ENCODE measurements around the gene MARCHF2. TPM values are rescaled to one million over a fixed set of nuclear protein-coding genes. Genes with fewer than 3 reads are reported as not detected.

The MARCHF2 gene
- total RNA-seq, 2 donors from 2014 or later, result 222 to 270 TPM

DNA sequence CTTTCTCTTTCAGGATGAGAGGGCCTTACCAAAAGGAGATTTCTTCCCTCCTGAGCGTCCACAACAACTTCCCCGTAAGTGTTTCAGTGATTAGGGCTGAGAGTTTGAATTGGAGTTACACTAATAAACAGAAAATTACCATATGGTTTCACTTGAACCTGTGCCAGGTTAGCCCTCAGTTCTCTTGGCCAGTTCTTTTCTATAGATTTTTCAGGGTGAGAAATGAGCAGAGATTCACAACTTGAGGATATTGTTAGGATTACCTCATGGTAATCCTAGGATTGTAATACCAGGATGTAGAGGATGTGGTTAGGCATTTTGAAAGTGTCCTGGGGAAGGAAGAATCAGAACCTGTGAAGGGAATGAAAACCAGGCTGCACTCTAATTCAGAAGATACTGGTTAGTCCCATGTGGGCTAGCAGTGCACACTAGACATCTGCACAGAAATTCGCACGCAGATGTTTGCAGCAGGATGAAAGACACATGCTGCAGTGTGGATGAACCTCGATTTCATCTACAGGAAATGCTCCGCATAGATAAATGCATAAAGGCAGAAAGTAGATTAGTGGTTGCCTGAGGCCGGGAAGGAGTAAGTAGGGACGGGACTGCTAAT is 55.8 kb downstream of the MARCHF2 start:
- H3K9me3 ChIP-seq, result no peaks in the 10 kb centered on the region
- H3K4me1 ChIP-seq, result peaks cover 0 to 7% of the 10 kb centered on the region in 2 donors
- TF ChIP-seq, protein P1, sequence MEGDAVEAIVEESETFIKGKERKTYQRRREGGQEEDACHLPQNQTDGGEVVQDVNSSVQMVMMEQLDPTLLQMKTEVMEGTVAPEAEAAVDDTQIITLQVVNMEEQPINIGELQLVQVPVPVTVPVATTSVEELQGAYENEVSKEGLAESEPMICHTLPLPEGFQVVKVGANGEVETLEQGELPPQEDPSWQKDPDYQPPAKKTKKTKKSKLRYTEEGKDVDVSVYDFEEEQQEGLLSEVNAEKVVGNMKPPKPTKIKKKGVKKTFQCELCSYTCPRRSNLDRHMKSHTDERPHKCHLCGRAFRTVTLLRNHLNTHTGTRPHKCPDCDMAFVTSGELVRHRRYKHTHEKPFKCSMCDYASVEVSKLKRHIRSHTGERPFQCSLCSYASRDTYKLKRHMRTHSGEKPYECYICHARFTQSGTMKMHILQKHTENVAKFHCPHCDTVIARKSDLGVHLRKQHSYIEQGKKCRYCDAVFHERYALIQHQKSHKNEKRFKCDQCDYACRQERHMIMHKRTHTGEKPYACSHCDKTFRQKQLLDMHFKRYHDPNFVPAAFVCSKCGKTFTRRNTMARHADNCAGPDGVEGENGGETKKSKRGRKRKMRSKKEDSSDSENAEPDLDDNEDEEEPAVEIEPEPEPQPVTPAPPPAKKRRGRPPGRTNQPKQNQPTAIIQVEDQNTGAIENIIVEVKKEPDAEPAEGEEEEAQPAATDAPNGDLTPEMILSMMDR (IDR thresholded peaks at IDR 0.05), result no peak
- no peaks in the 10 kb centered on the region for H3K27me3 ChIP-seq
- no peak for DNase-seq (ENCODE audit: low spot score)
- H3K4me3 ChIP-seq, result no peak overlapping the region
- no peak overlapping the region for H3K27ac ChIP-seq
- peaks cover 97% of the 10 kb centered on the region for H3K36me3 ChIP-seq

DNA sequence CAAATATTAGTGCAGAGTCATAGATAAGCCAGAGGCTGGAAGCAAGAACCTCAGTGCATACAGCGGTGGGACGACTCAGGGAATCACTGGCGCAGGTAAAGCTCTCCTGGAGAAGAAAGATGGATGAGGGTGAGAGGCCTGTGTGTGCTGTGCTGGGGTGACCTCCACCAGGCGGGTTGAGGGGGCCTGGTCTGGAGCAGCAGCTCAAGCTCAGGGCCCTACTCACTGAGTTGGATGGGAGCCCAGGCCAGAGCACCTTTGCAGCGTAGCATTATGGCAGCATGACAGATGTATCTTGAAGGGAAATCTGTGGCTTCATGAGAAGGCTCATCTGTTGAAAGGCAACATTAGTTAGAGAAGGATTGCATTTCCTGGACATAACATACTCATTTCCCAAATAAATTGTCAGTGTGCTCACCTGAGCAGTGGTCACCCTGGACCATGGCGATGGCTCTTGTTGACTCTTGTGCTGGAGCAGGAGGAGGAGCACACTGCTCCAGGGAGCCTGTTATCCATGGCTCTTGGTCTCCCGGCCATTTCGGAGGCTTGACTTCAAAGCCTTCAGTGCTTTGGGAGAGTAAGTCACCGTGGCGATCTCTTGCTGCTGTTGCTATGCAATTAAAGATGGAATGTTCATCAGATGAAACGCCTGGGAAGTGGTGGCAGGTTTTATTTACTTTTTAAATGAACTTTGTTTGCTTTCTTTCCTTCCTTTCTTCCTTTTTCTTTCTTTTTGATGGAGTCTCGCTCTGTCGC is 56.7 kb downstream of the MARCHF2 start:
- no peak overlapping the region for H3K27ac ChIP-seq
- DNase-seq (ENCODE audit: low spot score), result no peak

GRCh38 chr19:8473648-8474476 is 60.8 kb downstream of the MARCHF2 start:
- no peaks in the 10 kb centered on the region for H3K9me3 ChIP-seq
- no peak for DNase-seq (ENCODE audit: low spot score)
- no peak overlapping the region for H3K27ac ChIP-seq
- no peak overlapping the region for H3K4me3 ChIP-seq
- TF ChIP-seq, protein P1 (IDR thresholded peaks at IDR 0.05), result no peak
- no peaks in the 10 kb centered on the region for H3K27me3 ChIP-seq
- peaks cover 78% of the 10 kb centered on the region for H3K36me3 ChIP-seq
- H3K4me1 ChIP-seq, result peaks cover 0 to 30% of the 10 kb centered on the region in 2 donors

More for the DNA sequence above, 56.7 kb downstream of the MARCHF2 start:
- H3K4me3 ChIP-seq, result no peak overlapping the region
- TF ChIP-seq, protein P1 (IDR thresholded peaks at IDR 0.05), result no peak
- H3K9me3 ChIP-seq, result no peaks in the 10 kb centered on the region
- peaks cover 0 to 7% of the 10 kb centered on the region in 2 donors for H3K4me1 ChIP-seq
- H3K36me3 ChIP-seq, result peaks cover 97% of the 10 kb centered on the region
- no peaks in the 10 kb centered on the region for H3K27me3 ChIP-seq

DNA sequence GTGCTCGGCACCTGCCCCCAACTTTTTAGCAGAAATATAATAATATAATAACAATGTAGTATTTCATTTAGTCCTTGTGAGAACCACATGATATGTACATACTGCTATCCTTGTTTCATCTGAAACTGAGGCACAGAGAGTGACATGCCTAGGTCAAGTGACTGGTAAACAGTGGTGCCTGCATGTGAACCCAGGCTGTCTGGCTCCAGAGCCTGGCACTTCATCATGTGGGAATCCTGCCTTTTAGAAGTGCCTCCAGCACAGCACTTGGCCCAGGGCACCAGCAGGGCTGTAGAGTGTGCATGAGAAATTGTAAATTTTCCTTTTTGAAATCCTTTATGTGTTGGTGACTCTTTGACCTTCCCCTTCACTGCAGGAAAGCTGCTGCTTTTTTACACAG is 61.9 kb downstream of the MARCHF2 start:
- H3K36me3 ChIP-seq, result peaks cover 67% of the 10 kb centered on the region
- TF ChIP-seq, protein P1 (IDR thresholded peaks at IDR 0.05), result no peak
- H3K27me3 ChIP-seq, result no peaks in the 10 kb centered on the region
- no peak overlapping the region for H3K27ac ChIP-seq
- DNase-seq (ENCODE audit: low spot score), result no peak
- peaks cover 0 to 34% of the 10 kb centered on the region in 2 donors for H3K4me1 ChIP-seq
- no peaks in the 10 kb centered on the region for H3K9me3 ChIP-seq
- no peak overlapping the region for H3K4me3 ChIP-seq

DNA sequence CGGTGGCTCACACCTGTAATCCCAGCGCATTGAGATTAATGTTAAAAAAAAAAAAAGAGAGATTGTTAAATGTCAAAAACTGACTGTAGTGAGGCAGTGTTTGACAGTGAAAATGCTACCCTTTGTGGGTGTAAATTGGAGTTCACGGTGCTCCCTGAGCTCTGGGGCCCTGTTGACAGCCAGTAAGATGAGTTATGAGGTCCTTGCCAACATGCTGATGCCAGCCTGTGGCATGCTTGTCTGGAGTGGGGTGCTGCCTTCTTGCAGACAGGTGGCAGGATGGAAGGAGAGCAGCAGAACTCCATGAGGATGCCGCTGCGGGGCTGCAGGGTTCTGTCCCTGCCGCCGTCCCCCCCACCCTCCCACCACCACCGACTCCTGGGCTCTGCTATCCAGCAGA is 63.4 kb downstream of the MARCHF2 start:
- H3K36me3 ChIP-seq, result peaks cover 60% of the 10 kb centered on the region
- no peak for DNase-seq (ENCODE audit: low spot score)
- H3K9me3 ChIP-seq, result no peaks in the 10 kb centered on the region
- peaks cover 0 to 47% of the 10 kb centered on the region in 2 donors for H3K4me1 ChIP-seq
- no peaks in the 10 kb centered on the region for H3K27me3 ChIP-seq
- no peak overlapping the region for H3K4me3 ChIP-seq
- H3K27ac ChIP-seq, result no peak overlapping the region
- TF ChIP-seq, protein P1 (IDR thresholded peaks at IDR 0.05), result no peak

Data from right atrium auricular region (tissue), 2 donors.